Ovary (tissue), 3 donors: Measurements from ENCODE around the gene CRYZL1.

ENCODE experiments used
- EP300 ChIP-seq: sonication (generic); formaldehyde crosslinking; IDR thresholded peaks from one replicate; pipeline ENCODE4 v1.6.1; 2017; ENCODE audit warnings: antibody characterized with exemption
- POLR2A ChIP-seq: fragments of 450-650 bp; IDR thresholded peaks from one replicate; pipeline ENCODE4 v1.6.1; 2017; ENCODE audit warnings: antibody characterized with exemption, mild to moderate bottlenecking, moderate library complexity
- TF ChIP-seq, protein P1 (sequence below), 3 donors: fragments of 450-650 bp in 2 of 3; fragments of 200-600 bp in 1 of 3; IDR thresholded peaks; one replicate each; pipeline versions ENCODE4 v1.5.1 to v1.8.0; 2016 to 2022; ENCODE audit warnings: antibody characterized with exemption in 3 of 3, mild to moderate bottlenecking in 1 of 3
- donor health status: DM: no; HTN: no; CAD: no.

DNA sequence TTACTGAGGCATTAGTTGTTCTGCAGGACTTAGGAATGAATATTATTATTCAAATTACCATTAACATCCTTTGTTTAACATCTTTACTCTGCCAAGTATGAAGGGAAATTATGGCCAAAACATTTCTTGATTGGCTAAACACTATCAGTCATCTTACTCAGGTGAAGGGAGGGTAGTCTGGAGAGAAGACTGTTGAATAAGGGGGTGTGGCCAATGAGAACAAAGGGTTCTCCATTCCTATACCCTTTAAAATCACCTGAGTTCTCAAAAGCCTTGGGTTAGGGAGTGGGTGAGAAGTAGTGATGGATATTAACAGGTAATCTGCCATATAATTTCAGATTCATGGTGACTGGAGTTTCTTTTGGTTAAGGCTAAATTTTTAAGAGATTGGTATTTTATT is 19.3 kb downstream of the CRYZL1 start:
- no peak for TF ChIP-seq POLR2A
- TF ChIP-seq, protein P1, sequence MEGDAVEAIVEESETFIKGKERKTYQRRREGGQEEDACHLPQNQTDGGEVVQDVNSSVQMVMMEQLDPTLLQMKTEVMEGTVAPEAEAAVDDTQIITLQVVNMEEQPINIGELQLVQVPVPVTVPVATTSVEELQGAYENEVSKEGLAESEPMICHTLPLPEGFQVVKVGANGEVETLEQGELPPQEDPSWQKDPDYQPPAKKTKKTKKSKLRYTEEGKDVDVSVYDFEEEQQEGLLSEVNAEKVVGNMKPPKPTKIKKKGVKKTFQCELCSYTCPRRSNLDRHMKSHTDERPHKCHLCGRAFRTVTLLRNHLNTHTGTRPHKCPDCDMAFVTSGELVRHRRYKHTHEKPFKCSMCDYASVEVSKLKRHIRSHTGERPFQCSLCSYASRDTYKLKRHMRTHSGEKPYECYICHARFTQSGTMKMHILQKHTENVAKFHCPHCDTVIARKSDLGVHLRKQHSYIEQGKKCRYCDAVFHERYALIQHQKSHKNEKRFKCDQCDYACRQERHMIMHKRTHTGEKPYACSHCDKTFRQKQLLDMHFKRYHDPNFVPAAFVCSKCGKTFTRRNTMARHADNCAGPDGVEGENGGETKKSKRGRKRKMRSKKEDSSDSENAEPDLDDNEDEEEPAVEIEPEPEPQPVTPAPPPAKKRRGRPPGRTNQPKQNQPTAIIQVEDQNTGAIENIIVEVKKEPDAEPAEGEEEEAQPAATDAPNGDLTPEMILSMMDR (IDR thresholded peaks at IDR 0.05): no peak
- TF ChIP-seq EP300: no peak
